Lower leg skin (tissue), 3 donors: ENCODE data around the gene WFDC10A.

Experiments used
- CTCF ChIP-seq, 3 donors: fragments of 450-650 bp; IDR thresholded peaks; one replicate each; pipeline ENCODE4 v1.5.1; 2016; ENCODE audit warnings: antibody characterized with exemption in 3 of 3, mild to moderate bottlenecking in 3 of 3, moderate library complexity in 2 of 3
- POLR2A ChIP-seq, 2 donors: fragments of 450-650 bp; IDR thresholded peaks; one replicate each; pipeline ENCODE4 v1.6.1; 2016 to 2017; ENCODE audit warnings: antibody characterized with exemption in 2 of 2, mild to moderate bottlenecking in 1 of 2, moderate library complexity in 1 of 2

GRCh38 chr20:45646875-45647274 lies 17.3 kb downstream of the WFDC10A start:
- TF ChIP-seq CTCF (IDR thresholded peaks at IDR 0.05) (no peak), POLR2A (IDR thresholded peaks at IDR 0.05) (no peak)
